Muscle layer of duodenum (tissue), 2 donors: ENCODE data around the gene PIK3R2.
"Not testable (repeated sequence)": the region's sequence is repeated elsewhere in the genome, so short reads cannot be mapped to it uniquely, and the experiment has no call there.

Experiments used
- H3K27ac ChIP-seq: one replicate; pipeline ENCODE4 v1.7.0; 2013; ENCODE audit warnings: mild to moderate bottlenecking, low read length
- H3K27me3 ChIP-seq: one replicate; pipeline ENCODE4 v1.7.0; 2013; ENCODE audit warnings: low read depth, mild to moderate bottlenecking, control low read depth, low read length
- H3K36me3 ChIP-seq, 2 donors: one replicate each; pipeline ENCODE4 v1.7.0; 2013; ENCODE audit warnings: low read length in 2 of 2, control low read depth in 1 of 2, mild to moderate bottlenecking in 1 of 2; ENCODE audit not compliant: insufficient read depth in 2 of 2, control insufficient read depth in 1 of 2
- H3K4me1 ChIP-seq, 2 donors: one replicate each; pipeline ENCODE4 v1.7.0; 2013; ENCODE audit warnings: low read length in 2 of 2, mild to moderate bottlenecking in 2 of 2, control low read depth in 1 of 2, moderate library complexity in 1 of 2; ENCODE audit not compliant: insufficient read depth in 2 of 2, control insufficient read depth in 1 of 2
- H3K4me3 ChIP-seq, 2 donors: one replicate each; pipeline ENCODE4 v1.7.0; 2013; ENCODE audit warnings: low read length in 2 of 2, low read depth in 1 of 2, mild to moderate bottlenecking in 1 of 2
- H3K9me3 ChIP-seq, 2 donors: one replicate each; pipeline ENCODE4 v1.7.0; 2013; ENCODE audit warnings: low read length in 2 of 2, control low read depth in 1 of 2, mild to moderate bottlenecking in 1 of 2; ENCODE audit not compliant: control insufficient read depth in 1 of 2
- donor health status: healthy.

The PIK3R2 gene

DNA sequence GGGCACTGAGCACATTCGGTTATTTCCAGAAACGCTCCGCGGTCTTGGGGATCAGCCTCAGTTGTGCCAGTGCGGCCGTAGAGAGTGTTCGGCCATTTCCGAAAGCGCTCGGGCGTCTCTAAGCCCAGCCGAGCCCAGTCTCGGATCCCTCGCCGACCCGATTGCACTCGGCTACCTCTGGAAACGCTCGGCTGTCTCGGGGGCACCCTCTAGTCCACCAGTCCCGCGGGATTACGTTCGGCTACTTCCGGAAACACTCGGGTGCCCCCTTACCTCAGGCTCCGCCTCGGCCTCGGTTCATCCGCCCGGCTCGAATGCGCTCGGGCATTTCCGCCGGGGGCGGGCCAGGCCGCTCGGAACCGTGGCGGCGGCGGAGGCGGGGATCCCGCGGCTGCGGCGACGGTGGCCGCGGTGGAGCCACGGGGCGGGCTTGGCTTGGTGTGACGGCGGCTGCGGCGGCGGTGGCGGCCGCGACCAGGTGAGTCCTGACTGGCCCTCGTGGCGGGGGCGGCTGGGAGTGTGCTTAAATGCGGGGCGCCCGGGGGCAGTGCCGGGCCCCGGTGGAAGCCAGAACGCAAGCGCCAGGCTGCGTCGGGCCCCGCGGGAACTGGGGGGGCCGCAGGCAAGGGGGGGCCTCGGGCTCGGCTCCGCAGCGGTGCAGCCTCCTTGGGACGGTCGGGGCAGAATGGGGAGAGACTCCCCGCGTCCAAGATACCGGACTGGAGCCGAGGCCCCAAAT lies at the start of gene PIK3R2:
TSS of gene PIK3R2 (plus strand) at position 347 of the 739 bp plus-strand sequence. CDS start 2,717 bp downstream, outside the sequence.
- H3K27ac ChIP-seq: peak within 1 kb of the TSS; percentile 96
- H3K4me3 ChIP-seq: peak within 1 kb of the TSS; percentile 85 to 88
- H3K9me3 ChIP-seq: no peaks in the 10 kb centered on the region
- peaks cover 0 to 10% of the 10 kb centered on the region in 2 donors for H3K36me3 ChIP-seq
- peaks cover 19 to 45% of the 10 kb centered on the region in 2 donors for H3K4me1 ChIP-seq
- H3K27me3 ChIP-seq: no peaks in the 10 kb centered on the region

DNA sequence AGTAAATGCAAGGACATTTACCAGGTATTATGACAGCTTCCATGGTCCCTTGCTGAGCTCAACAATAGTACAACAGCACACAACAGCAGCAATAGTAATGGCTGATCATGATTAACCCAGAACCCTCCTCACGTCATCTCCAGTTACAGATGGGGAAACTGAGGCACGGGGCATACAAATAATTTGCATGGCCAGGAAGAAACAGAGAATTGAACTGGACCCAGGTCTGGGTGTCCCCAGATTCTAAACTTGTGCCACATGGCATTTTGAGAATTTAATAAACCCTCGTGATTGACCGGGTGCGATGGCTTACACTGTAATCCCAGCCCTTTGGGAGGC lies 48.2 kb upstream of the PIK3R2 start:
- Histone ChIP-seq H3K27ac (no peak overlapping the region), H3K4me1 (peaks cover 0 to 6% of the 10 kb centered on the region in 2 donors), H3K4me3 (peak overlapping the region; percentile 20 to 59), H3K27me3 (no peaks in the 10 kb centered on the region), H3K36me3 (no peaks in the 10 kb centered on the region), H3K9me3 (no peaks in the 10 kb centered on the region)

DNA sequence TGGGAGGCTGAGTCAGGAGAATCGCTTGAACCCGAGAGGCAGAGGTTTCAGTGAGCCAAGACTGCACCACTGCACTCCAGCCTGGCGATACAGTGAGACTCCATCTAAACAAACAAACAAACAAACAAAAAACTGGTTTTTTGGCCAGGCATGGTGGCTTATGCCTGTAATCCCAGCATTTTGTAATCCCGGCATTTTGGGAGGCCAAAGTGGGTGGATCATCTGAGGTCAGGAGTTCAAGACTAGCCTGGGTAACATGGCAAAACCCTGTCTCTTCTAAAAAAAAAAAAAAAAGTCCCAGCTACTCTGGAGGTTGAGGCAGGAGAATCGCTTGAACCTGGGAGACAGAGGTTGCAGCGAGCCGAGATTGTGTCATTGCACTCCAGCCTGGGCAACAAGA lies 47.7 kb upstream of the PIK3R2 start:
- H3K27ac ChIP-seq, H3K27me3 ChIP-seq, H3K4me1 ChIP-seq: not testable (repeated sequence)

DNA sequence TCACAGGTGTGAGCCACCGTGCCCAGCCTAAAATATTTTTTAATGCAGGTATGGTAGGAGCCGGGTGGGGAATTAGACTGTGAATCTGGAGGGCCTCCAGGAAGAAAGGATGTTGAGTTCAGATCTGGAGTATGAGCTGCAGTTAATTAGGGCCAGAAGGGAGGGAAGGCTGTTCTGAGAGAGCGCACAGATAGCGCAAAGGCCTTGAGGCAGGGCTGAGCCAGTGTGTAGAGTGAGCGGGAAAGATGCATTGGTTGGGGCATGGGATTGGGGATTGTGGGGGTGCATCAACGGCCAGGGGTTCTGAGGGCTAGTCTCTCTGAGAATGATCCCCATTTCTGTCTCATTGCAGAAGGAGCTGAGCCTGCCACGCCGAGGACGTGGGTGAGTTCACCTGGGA lies 45.7 kb upstream of the PIK3R2 start:
- H3K27me3 ChIP-seq: no peaks in the 10 kb centered on the region
- H3K4me3 ChIP-seq: no peak overlapping the region
- peaks cover 0 to 15% of the 10 kb centered on the region in 2 donors for H3K4me1 ChIP-seq
- H3K9me3 ChIP-seq: no peaks in the 10 kb centered on the region
- peaks cover 0 to 3% of the 10 kb centered on the region in 2 donors for H3K36me3 ChIP-seq
- H3K27ac ChIP-seq: no peak overlapping the region

More for the DNA sequence above, 47.7 kb upstream of the PIK3R2 start:
- not testable (repeated sequence) for H3K36me3 ChIP-seq, H3K4me3 ChIP-seq, H3K9me3 ChIP-seq

DNA sequence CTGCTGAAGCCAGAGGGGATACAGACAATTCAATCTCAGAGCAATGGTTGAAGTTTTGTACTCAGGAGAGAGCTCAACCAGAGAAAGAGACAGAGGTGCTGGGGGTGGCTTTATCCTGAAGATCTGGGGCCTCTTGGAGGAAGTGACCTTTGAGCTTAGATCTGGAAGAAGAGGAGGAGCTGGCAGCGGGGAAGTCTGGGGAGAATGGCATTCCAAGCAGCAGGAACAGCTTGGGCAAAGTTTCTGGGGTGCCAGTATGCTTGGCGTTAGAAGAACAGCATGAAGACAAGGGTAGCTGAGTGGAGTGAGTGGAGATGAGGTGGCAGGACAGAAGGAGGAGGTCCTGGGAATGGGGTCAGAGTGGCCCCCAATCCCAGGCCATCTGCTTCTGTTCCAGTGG lies 44.1 kb upstream of the PIK3R2 start:
- Histone ChIP-seq H3K36me3 (peaks cover 0 to 3% of the 10 kb centered on the region in 2 donors), H3K9me3 (no peaks in the 10 kb centered on the region), H3K4me3 (peak overlapping the region in 1 of 2 donors; percentile 62), H3K27me3 (no peaks in the 10 kb centered on the region), H3K27ac (peak overlapping the region; percentile 53), H3K4me1 (peaks cover 0 to 15% of the 10 kb centered on the region in 2 donors)

DNA sequence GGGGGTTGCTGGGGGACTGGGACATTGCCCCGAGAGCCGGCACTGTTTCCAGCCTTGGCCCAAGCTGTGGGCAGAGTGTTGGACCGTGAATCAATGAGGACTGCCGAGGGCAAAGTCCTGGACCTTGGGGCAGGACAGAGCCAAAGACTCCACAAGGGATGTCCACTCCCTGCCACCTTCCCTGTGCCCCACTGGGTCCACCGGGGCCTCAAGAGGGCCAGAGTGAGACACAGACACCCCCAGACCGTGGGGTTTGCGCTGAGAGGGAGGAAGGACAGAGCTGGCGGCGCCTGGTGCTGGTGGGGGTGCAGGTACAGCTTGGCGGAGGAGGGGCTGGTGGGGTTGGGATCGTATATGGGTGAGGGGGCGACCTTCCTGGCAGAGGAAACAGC lies 43.6 kb upstream of the PIK3R2 start:
- Histone ChIP-seq H3K4me3 (peak overlapping the region; percentile 62 to 80), H3K4me1 (peaks cover 0 to 15% of the 10 kb centered on the region in 2 donors), H3K9me3 (no peaks in the 10 kb centered on the region), H3K36me3 (peaks cover 0 to 3% of the 10 kb centered on the region in 2 donors), H3K27ac (peak overlapping the region; percentile 53), H3K27me3 (no peaks in the 10 kb centered on the region)

DNA sequence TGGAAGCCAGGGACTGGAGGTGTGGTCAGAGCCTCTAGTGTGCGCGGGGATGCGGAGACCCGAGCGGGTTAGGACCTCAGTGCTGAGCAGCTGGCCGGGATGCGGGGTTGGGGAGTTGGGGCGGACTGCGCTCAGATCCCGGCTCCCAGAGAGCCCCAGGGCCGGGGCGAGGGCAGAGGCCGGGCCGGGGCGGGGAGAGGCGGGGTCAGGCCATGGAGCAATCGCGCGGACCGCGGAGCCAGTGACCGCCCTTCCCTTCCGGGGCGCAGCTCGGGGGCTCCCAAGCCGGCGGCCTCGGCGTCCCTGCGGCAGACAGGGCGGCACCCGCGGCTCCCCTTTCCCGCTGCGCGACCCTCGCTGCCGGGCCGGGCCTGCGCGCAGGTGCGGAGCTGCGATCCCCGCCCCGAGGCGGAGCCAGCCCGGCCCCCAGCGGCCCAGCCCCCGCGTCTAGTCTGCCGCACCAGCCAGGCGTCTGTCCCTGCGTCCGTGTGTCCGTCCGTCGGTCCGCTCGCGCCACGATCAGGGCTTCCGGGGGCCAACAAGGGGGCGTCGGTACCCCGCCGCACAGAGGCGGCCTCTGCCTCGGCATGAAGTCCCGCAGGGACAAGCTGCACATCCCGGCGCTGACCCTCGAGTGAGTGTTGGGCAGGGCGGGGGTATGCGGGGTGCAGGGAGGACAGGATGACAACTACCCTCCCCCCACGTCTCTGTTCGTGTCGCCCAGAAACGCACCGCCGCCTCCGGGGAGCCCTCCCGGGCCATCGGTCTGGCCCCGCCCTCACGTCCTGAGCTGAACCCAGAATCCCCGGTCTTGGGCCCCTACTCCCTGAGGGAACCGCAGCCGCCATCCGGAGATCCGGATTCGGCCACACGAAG lies 43.0 kb upstream of the PIK3R2 start:
- Histone ChIP-seq H3K27ac (peak overlapping the region; percentile 53), H3K9me3 (no peaks in the 10 kb centered on the region), H3K36me3 (peaks cover 0 to 3% of the 10 kb centered on the region in 2 donors), H3K4me1 (peaks cover 0 to 15% of the 10 kb centered on the region in 2 donors), H3K4me3 (peak overlapping the region; percentile 62 to 80), H3K27me3 (no peaks in the 10 kb centered on the region)

DNA sequence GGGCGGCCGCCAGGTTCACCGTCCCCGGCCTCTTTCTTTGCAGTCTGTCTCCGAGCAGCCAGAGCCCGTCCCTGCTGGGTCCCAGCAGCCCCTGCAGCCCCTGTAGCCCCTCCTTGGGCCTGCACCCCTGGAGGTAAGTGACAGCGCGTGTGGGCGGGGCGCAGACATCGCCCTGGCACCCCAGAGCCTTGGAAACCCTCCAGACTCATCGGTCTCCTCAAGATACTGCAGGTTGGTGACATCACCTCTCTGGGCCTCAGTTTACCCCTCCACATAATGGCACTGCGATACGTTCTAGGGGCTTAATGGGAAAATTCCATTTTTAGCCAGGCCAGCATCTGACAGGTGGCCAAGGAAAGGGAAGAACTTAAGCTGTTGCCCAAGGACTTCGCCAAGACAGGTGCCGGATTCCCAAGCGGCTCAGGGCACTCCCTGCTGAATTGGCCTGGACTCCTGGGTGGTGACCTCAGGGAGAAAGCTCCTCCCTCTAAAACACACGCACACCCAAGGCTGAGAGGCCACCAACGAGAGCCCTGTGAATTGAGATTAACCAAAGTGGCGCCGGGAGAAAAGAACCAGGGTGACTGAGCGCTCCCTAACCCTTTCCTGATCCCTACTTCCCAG lies 42.2 kb upstream of the PIK3R2 start:
- Histone ChIP-seq H3K4me3 (peak overlapping the region; percentile 62 to 80), H3K27ac (no peak overlapping the region), H3K9me3 (no peaks in the 10 kb centered on the region), H3K27me3 (no peaks in the 10 kb centered on the region), H3K4me1 (peaks cover 0 to 15% of the 10 kb centered on the region in 2 donors), H3K36me3 (peaks cover 0 to 3% of the 10 kb centered on the region in 2 donors)

DNA sequence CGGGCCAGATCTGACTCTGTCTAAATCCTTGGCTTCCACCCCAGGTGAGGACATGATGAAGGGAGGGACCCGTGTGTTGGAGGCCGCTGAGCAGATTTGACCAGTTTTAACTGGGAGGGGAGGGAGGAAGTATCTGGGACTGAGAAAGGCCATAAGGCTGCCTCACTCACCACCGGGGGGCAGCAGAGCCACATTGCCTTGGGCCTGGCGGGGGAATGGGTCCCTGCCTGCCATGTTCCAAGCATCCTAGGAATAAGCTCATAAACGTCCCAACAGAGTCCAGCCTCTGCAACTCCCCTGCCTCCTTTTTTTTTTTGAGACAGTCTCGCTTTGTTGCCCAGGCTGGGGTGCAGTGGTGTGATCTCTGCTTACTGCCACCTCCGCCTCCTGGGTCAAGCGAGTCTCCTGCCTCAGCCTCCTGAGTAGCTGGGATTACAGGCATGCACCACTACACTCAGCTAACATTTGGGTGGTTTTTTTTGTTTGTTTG lies 39.9 kb upstream of the PIK3R2 start:
- no peaks in the 10 kb centered on the region for H3K27me3 ChIP-seq
- peaks cover 0 to 3% of the 10 kb centered on the region in 2 donors for H3K36me3 ChIP-seq
- peaks cover 5 to 26% of the 10 kb centered on the region in 2 donors for H3K4me1 ChIP-seq
- H3K9me3 ChIP-seq: no peaks in the 10 kb centered on the region
- H3K27ac ChIP-seq: no peak overlapping the region
- no peak overlapping the region for H3K4me3 ChIP-seq

DNA sequence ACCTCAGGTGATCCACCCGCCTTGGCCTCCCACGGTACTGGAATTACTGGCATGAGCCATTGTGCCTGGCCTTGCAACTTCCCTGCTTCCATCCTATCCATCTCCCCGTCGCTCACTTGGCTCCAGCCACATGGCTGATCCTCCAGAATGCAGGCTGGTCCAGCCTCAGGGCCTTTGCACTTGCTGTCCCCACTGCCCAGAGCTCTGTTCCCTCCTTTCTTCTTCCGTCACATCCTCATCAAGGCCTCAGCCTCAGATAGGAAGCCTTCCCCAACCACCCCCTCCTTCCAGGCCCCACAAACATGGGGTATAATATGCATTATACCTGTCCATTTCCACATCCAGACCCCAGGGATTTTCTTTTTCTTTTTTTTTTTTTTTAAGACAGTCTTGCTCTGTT lies 39.1 kb upstream of the PIK3R2 start:
- H3K27me3 ChIP-seq: no peaks in the 10 kb centered on the region
- no peak overlapping the region for H3K27ac ChIP-seq
- peaks cover 0 to 3% of the 10 kb centered on the region in 2 donors for H3K36me3 ChIP-seq
- H3K4me3 ChIP-seq: no peak overlapping the region
- no peaks in the 10 kb centered on the region for H3K9me3 ChIP-seq
- peaks cover 8 to 33% of the 10 kb centered on the region in 2 donors for H3K4me1 ChIP-seq

DNA sequence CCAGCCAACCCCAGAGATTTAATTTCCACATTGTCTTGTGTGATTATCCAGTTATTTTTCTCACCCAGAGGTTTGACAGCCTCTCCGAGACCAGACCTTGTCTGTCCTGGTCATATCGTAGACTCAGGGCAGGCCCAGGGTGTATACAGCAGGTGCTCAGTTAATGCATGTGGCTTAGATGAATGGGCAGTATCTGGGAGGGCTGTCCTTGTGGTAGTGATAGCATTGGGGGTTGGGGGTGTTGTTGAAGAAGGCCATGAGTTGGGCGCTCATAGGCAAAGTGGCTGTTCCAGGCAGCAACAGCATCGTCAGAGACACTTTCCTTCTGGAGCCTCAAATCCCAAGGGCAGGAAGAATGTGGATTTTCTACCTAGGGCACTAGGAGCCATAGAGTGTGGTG lies 38.5 kb upstream of the PIK3R2 start:
- H3K4me1 ChIP-seq: peaks cover 9 to 37% of the 10 kb centered on the region in 2 donors
- H3K27ac ChIP-seq: no peak overlapping the region
- H3K4me3 ChIP-seq: no peak overlapping the region
- peaks cover 0 to 3% of the 10 kb centered on the region in 2 donors for H3K36me3 ChIP-seq
- H3K9me3 ChIP-seq: no peaks in the 10 kb centered on the region
- H3K27me3 ChIP-seq: no peaks in the 10 kb centered on the region
